ENCODE measurements around the gene RSBN1L. TPM values are rescaled to one million over a fixed set of nuclear protein-coding genes. Genes with fewer than 3 reads are reported as not detected.
A peak's percentile ranks its signal among the peaks of the same experiment; 100 is the strongest.
"Not testable (repeated sequence)": the region's sequence is repeated elsewhere in the genome, so short reads cannot be mapped to it uniquely, and the experiment has no call there.

RSBN1L gene
- total RNA-seq, 1 experiment from 2014 or later: 8.9 TPM

GRCh38 chr7:77747178-77747577 is 50.9 kb downstream of the RSBN1L start:
- DNase-seq (ENCODE audit: low read depth): no peak
- in situ Hi-C loops (cut with HindIII; ENCODE audit: low pct_unique_long_range_greater_than_20kb, low sequenced_read_pairs): no loop called here

GRCh38 chr7:77747718-77748117 is 51.5 kb downstream of the RSBN1L start:
- DNase-seq (ENCODE audit: low read depth): no peak
- in situ Hi-C loops (cut with HindIII; ENCODE audit: low pct_unique_long_range_greater_than_20kb, low sequenced_read_pairs): no loop called here

GRCh38 chr7:77752016-77752415 is 55.8 kb downstream of the RSBN1L start:
- no peak for DNase-seq (ENCODE audit: low read depth)
- in situ Hi-C loops (cut with HindIII; ENCODE audit: low pct_unique_long_range_greater_than_20kb, low sequenced_read_pairs): no loop called here

GRCh38 chr7:77753173-77753572 is 56.9 kb downstream of the RSBN1L start:
- in situ Hi-C loops (cut with HindIII; ENCODE audit: low pct_unique_long_range_greater_than_20kb, low sequenced_read_pairs): no loop called here
- no peak for DNase-seq (ENCODE audit: low read depth)

GRCh38 chr7:77757589-77757988 is 61.3 kb downstream of the RSBN1L start:
- in situ Hi-C loops (cut with HindIII; ENCODE audit: low pct_unique_long_range_greater_than_20kb, low sequenced_read_pairs): no loop called here
- no peak for DNase-seq (ENCODE audit: low read depth)

GRCh38 chr7:77759294-77759889 is 63.1 kb downstream of the RSBN1L start:
- peak; percentile 44 for DNase-seq (ENCODE audit: low read depth)
- in situ Hi-C loops (cut with HindIII; ENCODE audit: low pct_unique_long_range_greater_than_20kb, low sequenced_read_pairs): no loop called here

DNA sequence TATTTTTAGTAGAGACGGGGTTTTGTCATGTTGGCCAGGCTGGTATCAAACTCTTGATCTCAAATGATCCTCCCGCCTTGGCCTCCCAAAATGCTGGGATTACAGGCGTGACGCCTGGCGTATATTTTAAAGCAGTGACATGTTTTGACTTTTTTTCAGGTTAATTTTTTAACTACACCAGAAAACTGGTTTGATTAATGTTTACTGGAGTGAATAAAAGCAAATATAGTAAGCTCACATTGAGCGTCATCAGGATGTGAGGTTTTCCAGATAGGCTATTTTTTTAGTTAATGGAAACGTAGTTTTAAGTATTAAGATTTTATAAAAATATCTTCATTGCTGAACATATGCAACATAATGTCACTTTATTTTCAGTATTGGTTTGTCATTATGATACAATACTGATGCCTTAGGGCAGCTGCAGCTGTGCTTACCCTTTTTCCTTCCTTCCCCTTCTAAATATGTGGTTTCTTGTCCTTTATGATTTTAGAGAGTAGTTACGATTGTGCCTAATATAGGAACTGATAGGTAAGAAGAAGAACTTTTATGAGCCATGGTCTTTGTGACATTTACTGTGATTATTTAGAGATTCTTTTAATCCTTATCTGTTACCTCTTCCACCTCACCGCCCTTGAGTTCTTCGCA is 64.7 kb downstream of the RSBN1L start:
- in situ Hi-C loops (cut with HindIII; ENCODE audit: low pct_unique_long_range_greater_than_20kb, low sequenced_read_pairs): no loop called here
- DNase-seq (ENCODE audit: low read depth): no peak

DNA sequence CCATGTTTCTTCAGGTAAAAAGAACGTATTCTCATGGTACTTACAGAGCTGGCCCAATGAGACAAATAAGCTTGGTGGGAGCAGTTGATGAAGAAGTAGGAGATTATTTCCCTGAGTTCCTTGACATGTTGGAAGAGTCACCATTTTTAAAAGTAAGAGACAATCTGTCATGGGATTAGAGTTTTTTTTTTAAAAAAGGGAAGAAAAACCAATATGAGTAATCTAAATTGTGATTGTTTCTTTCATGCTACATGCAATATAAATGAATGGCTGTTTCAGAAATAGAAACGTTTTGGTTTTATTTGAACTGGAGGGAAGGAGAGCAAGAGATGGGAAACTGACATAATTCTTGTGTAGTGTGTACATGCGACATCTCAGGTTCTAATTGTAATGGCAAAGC is 69.2 kb downstream of the RSBN1L start:
- in situ Hi-C loops (cut with HindIII; ENCODE audit: low pct_unique_long_range_greater_than_20kb, low sequenced_read_pairs): no loop called here
- DNase-seq (ENCODE audit: low read depth): no peak

GRCh38 chr7:77765906-77766800 is 69.9 kb downstream of the RSBN1L start:
- DNase-seq (ENCODE audit: low read depth): peak; percentile 43
- in situ Hi-C loops (cut with HindIII; ENCODE audit: low pct_unique_long_range_greater_than_20kb, low sequenced_read_pairs): no loop called here

DNA sequence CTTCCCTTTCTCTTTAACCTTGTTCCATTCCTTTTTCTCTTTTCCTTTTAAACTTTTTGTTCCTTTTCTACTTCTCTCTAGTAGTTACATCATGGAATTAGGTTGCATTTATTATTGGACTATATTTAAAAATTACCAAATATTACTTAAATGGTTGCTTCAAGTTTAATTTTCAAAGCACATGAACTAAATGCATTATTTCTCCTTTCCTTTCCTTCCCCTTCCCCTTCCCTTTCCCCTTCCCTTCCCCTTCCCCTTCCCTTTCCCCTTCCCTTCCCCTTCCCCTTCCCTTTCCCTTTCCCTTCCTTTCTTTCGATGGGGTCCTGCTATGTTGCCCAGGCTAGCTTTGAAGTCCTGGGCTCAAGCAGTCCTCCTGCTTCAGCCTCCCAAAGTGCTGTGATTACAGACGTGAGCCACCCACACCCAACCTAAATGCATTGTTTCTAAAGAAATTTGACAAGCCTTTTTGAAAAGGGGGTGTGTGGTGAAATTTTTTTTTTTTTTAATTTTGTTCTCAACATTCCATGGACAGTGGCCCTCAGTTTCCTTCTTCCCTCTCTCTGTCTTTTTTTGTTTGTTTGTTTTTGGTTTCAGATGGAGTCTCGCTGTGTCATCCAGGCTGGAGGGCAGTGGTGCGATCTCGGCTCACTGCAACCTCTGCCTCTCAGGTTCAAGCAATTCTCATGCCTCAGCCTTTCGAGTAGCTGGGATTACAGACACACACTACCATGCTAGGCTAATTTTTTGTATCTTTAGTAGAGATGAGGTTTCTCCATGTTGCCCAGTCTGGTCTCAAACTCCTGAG is 70.7 kb downstream of the RSBN1L start:
- in situ Hi-C loops (cut with HindIII; ENCODE audit: low pct_unique_long_range_greater_than_20kb, low sequenced_read_pairs): no loop called here
- DNase-seq (ENCODE audit: low read depth): peak; percentile 49

DNA sequence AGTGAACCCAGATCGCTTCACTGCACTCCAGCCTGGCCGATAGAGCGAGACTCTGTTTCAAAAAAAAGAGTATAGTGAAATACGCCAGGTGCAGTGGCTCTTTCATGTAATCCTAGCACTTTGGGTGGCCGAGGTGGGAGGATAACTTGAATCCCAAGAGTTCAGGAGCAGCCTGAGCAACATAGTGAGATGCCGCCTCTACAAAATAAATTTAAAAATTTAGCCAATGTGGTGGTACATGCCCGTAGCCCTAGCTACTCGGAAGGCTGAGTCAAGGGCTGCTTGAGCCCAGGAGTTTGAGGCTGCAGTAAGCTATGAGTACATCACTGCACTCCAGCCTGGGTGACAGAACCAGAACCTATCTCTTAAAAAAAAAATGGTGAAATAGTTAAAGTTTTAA is 74.1 kb downstream of the RSBN1L start:
- in situ Hi-C loops (cut with HindIII; ENCODE audit: low pct_unique_long_range_greater_than_20kb, low sequenced_read_pairs): no loop called here

GRCh38 chr7:77771901-77772300 is 75.6 kb downstream of the RSBN1L start:
- DNase-seq (ENCODE audit: low read depth): no peak
- in situ Hi-C loops (cut with HindIII; ENCODE audit: low pct_unique_long_range_greater_than_20kb, low sequenced_read_pairs): no loop called here

More for the DNA sequence above, 74.1 kb downstream of the RSBN1L start:
- no peak for DNase-seq (ENCODE audit: low read depth)

DNA sequence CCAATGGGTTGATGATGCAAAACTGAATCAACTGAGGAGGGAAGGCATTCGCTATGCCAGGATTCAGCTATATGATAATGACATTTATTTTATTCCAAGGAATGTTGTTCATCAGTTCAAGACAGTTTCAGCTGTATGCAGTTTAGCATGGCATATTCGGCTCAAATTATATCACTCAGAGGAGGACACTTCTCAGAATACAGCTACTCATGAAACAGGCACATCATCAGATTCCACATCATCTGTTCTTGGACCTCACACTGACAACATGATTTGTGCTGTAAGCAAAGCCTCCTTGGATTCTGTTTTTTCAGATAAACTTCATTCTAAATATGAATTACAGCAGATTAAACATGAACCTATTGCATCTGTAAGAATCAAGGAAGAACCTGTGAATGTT is 82.3 kb downstream of the RSBN1L start:
- no peak for DNase-seq (ENCODE audit: low read depth)
- in situ Hi-C loops (cut with HindIII; ENCODE audit: low pct_unique_long_range_greater_than_20kb, low sequenced_read_pairs): no loop called here

GRCh38 chr7:77782383-77782782 is 86.1 kb downstream of the RSBN1L start:
- in situ Hi-C loops (cut with HindIII; ENCODE audit: low pct_unique_long_range_greater_than_20kb, low sequenced_read_pairs): no loop called here

GRCh38 chr7:77783111-77783510 is 86.9 kb downstream of the RSBN1L start:
- in situ Hi-C loops (cut with HindIII; ENCODE audit: low pct_unique_long_range_greater_than_20kb, low sequenced_read_pairs): no loop called here

More at GRCh38 chr7:77782383-77782782, 86.1 kb downstream of the RSBN1L start:
- DNase-seq (ENCODE audit: low read depth): no peak

GRCh38 chr7:77783545-77783944 is 87.3 kb downstream of the RSBN1L start:
- in situ Hi-C loops (cut with HindIII; ENCODE audit: low pct_unique_long_range_greater_than_20kb, low sequenced_read_pairs): no loop called here
- no peak for DNase-seq (ENCODE audit: low read depth)

More at GRCh38 chr7:77783111-77783510, 86.9 kb downstream of the RSBN1L start:
- no peak for DNase-seq (ENCODE audit: low read depth)

DNA sequence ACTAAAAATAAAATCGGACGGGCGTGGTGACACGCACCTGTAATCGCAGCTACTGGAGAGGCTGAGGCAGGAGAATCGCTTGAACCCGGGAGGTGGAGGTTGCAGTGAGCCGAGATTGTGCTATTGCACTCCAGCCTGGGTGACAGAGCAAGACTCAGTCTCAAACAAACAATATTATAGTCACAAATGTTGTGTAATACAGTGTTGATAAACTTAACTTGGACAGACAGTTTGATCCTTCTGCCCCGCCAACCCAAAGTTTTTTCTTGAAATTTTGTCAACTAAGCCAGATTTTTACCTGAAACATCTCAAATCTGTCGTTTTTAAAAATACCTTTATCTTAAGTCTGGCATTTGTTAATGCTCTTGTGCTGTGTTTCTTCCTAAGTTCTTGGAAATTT is 88.2 kb downstream of the RSBN1L start:
- DNase-seq (ENCODE audit: low read depth); in situ Hi-C loops (cut with HindIII; ENCODE audit: low pct_unique_long_range_greater_than_20kb, low sequenced_read_pairs): not testable (repeated sequence)

DNA sequence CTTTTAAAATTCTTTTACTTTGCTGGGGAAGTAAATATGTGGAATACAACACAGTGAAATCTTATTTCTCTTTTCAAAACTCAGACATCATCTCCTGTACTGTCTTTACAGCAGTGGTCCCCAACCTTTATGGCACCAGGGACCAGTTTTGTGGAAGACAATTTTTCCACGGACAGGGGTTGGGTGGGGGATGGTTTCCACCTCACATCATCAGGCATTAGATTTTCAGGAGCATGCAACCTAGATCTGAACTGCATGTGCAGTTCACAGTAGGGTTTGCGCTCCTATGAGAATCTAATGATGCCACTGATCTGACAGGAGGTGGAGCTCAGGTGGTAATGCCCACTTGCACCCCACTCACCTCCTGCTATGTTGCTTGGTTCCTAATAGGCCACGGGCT is 89.8 kb downstream of the RSBN1L start:
- no peak for DNase-seq (ENCODE audit: low read depth)
- in situ Hi-C loops (cut with HindIII; ENCODE audit: low pct_unique_long_range_greater_than_20kb, low sequenced_read_pairs): no loop called here
